Hippocampal formation (tissue), 2 donors: Measurements from ENCODE around the gene S100A12.
"Not testable (repeated sequence)": the region's sequence is repeated elsewhere in the genome, so short reads cannot be mapped to it uniquely, and the experiment has no call there.

Source experiments
- DNase-seq, 2 donors: peaks; one replicate each; lab custom pipeline; 2025; lab: John Stamatoyannopoulos, UW

The S100A12 gene

DNA sequence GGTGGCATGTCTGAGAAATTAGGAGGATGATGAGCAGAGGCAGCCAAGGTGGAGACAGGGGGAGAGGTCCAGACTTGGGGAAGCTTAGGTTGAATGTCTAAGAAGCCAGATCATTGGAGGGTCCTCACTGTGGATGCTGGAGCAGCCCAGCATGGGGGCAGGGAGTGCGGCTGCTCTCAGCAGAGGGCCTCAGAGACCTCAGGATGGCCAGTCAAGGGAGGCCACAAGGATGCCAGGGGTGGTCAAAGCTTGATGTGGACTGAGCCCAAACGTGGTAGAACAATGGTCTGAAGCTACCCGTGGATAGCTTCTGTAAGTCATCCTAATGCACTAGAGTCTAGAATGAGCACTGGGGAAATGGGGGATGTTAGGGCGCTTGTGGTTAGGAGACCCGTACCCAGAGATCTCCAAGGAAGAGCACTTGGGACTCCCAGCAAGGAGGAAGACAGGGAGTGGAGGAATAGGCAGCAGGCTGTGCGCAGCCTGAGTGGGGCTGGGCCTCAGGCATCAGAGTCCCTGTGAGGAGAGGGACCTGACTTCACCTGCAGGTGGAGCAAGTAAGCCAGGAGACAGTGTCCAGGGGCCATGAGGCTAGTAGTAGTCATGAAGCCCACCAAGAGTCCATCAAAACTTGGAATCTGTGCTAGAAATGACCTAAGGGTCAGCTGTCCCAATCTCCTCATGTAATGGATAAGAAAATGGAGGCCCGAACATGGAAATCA is 22.0 kb downstream of the S100A12 start:
- no peak for DNase-seq

DNA sequence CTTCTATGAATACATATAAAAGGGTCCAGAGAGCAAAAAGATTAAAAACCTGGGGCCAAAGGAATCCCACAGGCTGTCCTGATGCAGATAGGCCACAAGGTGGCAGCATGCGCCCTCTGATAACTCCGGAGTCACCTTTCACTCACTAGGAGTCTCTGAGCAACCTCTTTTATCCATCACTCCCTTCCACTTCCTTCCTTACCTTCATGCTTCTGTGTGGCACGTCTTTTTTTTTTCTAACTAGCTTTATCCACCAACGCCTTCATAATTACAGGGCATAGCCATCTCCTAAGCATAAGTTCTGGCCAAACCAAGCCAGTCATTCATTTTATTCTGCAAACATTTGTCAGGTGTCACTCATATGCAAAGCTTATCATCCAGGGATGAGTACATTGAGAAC is 22.9 kb downstream of the S100A12 start:
- peak; percentile 38 to 66 for DNase-seq

DNA sequence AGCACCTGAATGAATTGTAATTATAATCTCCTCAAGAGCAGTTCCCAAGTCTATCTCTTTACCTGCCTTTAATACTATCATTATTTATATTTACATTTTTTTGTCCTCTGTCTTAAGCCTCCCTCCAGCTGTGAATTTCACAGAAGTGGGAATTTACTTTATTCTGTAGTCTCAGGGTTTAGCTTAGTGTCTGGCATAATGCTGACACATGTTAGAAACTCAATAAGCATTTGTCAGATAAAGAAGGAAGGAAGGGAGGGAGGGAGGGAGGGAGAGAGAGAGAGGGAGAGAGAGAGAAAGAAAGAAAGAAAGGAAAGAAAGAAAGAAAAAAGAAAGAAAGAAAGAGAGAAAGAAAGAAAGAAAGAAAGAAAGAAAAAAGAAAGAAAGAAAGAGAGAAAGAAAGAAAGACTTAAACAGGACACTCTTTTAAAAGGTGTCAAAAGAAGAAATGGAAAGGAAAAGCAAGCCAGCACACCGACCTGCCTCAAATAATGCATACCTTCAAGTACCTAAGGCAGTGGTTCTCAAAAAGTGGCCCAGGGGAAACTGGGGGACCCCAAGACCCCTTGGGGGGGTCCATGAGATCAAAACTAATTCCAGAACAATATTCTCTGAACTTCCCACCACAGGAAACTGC is 25.0 kb downstream of the S100A12 start:
- no peak for DNase-seq

DNA sequence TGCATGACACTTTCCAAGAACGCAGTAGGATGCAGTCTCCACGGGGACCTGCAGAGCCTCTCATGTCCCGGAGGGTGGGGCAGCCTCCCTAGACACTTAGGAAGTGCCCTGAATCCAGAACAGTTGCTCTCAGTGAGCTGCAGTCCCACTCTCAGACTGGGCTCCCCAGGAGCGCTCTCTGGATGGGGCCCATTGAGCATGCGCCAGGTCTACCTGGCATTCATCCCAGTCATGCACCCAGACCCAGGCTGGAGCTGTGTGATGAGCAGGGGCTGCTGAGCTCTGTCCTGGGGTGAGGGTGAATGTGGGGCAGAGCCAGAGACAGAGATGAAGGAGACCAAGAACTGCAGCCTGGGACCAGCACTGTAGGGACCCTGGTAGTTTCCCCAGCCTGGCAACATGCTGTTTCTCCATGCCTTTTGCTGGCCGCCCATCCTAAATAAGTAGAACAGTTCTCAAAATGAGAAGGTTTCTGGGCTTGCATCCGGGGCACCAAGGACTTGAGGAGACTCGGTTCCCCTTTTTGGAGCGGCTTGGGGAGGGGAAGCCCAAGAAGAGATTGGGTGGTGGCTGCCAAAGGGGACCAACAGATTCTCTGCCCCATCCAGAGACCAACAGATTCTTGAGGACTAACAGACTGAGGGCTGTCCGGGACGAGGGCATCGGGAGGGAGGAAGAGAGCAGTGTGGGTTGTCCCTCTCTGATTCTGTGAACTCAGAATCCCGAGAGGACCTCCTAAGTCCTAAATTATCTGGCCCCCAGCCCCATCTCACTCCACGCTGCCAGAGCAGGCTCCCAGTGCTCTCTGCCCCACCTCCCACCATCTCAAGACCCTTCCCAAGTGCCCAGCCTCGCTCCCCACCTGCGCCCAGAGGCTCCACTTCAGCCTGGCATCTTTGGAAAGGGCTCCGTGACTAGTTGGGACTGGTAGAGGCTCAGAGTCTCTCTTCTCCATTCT is 25.8 kb downstream of the S100A12 start:
- no peak for DNase-seq

DNA sequence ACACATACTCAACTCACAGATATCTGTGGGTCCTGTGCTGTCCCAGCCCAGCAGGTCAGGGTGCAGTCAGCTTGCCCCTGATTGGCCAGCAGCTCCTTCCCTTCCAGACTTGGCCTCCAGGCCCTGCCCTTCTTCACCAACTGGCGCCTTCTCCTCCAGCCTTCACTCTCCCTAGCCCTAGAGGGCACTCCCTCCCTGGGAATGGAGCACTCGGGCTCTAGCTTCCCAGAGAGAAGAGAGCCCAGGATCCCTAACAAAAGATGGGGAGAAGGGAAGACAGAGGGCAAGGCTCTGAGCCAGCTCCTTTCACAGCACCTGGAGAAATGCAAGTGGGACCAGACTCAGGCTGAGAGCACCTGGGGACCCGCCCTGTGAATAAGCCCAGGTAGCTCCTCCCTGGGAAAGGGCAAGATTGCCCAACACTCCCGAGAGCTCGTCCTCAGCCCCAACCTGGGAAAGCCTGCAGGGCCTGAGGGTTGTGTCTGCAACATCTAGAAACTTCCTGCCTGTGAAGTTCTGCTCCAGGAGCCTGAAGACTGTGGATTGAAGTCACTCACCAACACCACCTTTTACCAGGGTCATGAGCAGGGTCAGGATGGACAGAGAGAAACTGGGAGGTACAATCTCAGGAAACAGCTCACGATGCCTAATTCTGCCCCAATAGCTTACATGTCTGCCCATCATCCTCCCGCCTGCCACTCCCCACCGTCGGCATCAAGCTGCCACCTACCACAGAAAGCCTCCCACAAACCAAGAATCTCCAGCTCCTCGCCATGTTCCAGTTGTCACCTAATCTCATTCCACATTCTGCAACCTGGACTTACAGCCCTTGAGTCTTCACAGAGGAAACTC is 26.7 kb downstream of the S100A12 start, which contains the start of gene PGLYRP4:
Gene PGLYRP4, minus strand, starts transcription at position 331 of the 852 bp plus-strand sequence. CDS start 909 bp downstream, outside the sequence.
- no peak for DNase-seq

DNA sequence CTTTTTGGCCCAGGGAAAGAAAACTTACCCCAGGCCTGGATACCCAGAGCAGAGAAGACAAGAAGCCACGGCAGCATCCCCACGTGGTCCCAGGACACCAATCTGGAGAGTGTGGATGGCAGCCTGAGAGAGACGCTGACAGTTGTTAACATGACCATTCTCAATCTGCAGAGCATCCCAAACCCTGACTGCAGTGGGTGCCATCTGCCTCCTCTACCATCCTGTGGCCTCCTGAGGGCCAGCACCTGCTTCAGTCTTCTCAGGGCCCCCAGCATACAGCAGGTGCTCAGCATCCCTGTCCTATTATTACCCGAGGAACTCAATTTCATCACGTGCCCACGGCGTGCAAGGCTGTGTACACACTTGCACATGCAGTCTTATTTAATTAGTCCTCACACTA is 27.6 kb downstream of the S100A12 start:
- no peak for DNase-seq

DNA sequence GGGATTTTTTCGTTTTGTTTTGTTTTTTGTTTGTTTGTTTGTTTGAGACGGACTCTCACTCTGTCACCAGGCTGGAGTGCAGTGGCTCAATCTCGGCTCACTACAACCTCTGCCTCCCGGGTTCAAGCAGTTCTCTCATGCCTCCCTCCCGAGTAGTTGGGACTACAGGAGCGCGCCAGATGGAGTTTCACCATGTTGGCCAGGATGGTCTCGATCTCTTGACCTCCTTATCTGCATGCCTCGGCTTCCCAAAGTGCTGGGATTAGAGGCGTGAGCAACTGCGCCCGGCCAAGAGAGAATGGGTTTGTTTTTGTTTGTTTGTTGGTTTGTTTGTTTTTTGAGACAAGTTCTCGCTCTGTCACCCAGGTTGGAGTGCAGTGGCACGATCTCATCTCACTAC is 28.4 kb downstream of the S100A12 start:
- not testable (repeated sequence) for DNase-seq

DNA sequence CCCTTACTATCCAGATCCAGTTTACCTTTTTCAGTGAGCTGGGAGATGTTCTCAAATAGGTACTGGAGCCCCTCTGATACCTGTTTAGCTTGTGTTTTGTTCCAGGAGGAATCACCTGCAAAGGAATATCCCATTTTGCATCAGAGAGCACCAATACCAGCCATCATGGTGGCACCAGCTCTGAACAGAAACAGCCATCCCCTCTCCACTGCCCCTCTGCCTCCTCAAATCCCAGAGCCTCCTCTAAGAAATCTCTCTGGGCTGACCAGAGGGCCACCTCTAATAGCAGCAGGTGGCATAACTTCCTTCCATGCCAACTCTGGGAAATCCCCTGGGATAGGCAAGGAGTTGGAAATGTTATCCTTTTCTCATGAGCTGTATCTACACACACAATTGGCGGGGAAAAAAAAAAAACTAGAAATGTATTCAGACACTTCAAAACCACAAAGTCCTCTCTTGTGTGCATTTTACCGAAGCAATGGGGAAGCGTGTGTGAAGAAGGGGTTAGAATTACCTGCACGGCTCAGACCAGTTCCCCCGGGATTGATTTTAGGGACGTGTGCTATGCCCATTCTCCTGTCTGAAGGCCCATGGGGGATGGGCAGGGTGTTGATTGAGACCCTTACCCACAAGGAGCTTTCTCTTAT is 29.2 kb downstream of the S100A12 start:
- DNase-seq = no peak

DNA sequence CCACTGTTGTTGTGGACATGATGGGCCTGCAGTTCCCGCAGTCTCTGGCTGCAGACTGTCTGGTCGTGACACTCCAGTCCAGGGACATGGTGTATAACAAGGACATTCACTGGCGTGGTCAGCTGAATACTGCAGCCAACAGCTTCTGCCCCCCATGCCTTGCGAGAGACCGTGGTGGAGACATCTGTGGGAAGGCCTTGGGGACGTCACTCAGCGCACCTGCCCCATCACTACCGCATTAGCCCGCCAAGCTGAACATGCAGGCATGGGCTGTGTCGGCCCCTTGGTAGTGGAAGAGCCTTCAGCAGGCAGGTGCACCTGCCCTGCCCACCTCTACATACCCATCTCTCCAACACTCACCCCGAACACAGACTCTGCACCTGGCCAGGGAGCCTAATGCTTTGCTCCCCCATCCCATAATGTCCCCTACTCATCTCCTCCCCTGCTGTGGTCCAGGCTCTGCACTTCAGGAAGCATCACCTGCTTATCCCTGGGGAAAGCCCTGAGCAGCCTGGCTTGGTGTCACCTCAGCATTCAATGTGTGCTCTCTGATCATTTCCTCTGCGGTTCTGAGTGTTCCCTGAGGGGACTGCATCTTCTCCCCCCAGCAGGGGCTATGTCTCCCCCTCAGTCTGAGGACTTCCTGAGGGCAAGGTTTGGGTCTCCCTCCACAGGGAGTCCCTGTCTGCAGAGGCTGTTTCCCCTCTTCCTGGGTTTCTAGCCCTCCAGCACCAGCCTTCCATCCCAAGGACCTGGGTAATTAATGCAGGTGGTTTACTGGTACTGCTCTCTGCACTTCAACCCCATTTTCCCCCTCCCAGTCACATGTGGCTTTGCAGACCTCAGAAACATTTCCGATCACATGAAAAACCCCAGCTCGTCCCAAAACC is 30.0 kb downstream of the S100A12 start:
- DNase-seq = no peak

DNA sequence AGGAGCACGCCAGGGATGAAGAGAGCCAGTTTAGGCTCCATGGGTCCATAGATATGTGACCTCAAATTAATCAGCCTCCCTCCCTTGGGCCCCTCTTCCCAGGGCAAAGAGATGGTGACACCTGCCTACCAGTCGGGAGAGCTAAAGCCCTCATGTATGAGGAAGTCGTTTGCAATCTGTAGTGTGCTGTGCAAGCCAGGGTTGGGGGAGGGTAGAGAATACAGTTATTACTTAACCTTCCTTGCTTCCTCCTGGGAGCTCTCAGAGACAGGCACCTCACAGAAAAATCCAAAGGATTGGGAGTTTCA is 30.7 kb downstream of the S100A12 start:
- DNase-seq = no peak

DNA sequence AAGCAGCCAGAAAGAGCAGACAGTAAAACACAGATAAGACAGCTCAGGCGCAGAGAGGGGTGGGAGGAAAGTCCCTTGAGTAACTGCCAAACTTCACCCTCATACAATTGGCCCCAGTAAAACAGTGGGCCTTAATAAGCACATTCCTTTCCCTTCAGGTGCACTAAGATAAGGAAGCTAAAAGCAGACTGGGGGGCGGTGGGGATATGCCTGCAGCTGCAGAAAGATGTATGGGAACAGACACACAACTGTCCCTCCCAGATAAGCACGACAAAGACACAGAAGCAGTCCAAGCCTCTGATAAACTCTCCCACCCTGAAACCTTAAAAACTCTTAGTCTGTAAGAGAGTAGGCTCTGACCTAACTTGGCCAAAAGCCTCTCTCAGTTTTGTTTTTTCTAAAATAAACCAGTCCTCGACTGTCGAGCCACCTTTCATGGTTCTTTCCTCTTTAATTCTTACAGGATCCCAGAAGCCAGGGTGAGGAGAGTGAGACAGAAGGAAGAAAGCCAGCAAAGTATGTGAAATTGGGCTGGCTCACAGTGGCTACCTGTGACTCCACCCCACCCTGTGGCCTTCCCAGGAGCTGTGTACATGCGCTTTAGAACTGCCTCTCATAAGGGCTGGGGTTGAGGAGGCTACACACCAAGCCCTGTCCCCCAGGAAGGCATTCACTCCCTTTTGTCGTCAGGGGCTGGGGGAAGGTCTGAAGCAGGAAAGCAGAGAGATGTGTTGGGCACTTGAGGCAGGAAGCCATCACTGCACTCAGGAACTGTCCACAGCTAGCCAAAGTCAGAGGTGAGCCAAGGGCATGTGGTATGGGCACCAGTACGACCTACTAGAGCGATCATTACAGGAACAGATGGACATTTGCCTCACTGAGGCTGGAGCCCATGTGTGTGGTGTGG is 31.4 kb downstream of the S100A12 start:
- DNase-seq = no peak

DNA sequence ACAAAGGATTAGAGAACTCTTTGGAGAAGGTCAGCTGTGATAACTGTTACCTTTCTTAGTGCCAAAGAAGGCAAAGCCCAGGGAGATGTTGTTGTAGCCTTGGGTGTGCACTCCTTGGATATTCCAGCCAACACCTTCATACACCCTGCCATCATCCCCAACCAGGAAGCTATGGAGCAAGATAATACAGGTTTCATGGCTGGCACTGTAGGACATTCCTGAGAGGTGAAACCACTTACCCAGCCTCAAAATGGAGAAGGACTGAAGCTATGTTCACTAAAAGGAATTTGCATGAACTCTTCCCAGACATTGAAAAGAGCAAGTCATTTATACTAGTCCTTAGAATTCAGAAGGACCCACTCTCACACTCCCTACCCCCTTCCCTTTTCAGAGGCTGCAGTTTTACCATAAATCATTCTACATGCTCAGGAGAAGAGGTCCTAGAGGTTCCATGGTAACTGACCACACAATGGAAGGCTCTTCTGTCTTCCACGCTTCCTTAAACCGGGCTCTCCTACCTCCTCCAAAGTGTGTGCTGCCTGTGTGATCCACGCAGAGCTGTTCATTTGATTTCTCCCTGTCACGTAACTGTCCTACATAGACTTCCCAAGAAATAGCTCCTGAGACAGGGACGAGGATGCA is 32.3 kb downstream of the S100A12 start:
- no peak for DNase-seq

DNA sequence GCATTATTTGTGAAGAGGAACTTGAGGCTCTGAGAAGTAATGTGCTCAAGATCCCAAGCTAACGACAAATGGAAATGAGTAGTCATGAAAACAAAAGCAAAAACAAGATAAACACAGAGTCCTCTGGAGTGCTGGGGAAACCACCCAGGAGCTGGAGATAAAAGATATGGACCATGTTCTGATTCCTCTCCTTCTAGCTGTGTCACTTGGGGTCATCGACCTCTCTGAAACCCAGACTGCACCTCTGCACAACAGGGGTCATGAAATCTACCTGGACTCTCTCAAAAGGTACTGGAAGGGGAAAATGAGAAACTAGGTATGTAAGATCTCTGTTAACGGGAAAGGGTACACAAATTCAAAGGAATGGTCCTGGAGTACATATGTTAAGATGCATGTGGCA is 33.2 kb downstream of the S100A12 start:
- no peak for DNase-seq

DNA sequence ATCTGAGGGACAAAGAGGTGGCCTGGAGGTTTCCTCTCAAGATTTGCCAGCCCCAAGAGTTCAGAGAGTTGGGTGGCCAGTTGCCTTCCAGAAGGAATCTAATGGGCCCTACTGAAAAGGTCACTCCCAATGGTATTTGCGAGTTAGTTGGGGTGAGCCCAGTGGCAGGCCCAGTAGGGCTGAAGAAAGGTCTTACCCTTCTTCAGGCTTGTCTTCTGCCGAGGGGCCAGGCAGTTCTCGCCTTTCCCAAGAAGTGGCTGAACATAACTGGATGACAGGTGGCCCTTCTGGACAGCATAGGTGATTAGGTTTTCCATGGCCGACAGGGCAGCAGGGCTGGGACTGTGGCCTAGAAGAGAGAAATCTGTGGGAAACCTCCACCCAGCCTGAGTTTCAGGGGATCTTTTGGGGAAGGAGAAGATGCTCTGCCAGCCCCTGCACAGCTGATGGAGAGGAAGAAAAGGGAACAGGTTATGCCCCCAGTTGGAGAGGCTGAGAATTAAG is 33.9 kb downstream of the S100A12 start:
- no peak for DNase-seq

DNA sequence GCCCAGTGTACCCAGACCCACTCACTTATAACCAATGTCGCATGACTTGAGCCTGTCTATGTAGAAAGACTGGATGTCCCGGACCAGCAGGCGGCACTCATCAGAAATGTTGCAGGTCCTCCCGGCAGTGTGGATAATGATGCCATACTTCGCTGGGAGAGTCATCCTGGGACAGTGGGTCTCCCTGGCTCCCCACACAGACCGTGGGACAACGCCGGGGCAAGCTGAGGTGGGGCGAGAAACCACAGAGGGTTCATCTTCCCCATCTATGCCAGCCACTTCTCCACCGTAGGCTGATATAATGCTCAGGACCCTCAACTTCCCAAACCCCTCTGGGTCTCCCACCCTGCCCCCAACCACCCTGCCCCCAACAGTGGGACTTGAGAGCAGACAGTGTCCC is 35.1 kb downstream of the S100A12 start:
- DNase-seq = no peak

DNA sequence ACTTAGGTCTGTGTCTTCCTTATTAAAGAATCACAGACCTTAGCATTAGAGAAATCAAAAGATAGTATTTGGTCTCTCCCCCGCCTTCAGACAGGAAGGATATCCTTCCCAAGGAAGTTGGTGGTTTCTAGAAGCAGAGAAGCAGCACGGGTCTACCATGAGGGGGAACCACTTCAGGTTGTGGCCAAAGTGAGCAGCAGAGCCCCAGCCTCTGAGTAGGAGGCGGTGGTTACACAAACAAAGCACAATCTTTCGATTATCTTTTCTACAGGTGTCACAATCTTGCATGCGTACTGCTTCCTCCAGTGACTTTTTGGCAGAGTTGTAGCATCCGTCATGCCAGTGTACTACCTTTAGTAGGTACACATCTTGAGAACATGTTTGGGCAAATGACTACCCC is 35.6 kb downstream of the S100A12 start:
- DNase-seq = no peak

DNA sequence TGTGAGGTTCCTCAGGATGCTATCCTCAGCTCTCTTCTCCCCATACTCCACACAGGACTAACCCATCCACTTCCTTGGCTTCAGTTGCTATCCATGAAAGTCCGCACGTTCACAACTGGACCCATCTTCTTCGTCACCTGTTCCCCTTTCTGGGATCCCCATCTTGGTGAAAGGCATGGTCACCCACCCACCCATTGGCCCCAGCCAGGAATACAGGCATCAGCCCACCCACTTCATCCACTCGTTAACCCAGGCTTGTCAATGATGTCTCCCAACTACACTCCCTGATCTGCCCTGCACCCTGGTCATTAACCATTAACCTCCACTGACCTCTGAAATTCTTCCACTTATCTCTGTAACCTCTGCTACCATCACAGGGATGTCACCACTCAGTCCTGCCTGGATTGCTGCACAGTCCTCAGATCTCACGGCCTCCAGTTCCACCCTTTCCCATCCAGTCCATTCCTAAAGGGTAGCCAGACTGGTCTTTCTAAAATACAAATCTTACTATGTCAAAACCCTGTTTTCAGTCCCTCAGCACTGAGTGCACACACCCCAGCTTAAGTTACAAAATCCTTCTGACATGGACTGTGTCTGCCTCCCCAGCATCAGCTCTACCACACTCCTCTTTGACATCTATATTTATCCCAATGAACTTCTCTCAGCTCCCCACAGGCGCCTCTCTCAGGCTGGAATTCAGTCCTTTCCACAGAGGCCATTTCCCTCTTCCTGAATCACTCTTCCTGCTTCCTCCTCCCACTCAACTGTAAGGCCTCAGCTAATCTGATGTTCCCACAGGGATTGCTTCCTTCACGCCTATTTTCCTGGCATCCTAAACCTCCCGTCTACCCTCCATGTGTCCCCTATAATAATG is 37.2 kb downstream of the S100A12 start:
- DNase-seq = no peak
